ENCODE results near the gene BCKDHA. TPM values are rescaled to one million over a fixed set of nuclear protein-coding genes. Genes with fewer than 3 reads are reported as not detected.
A peak's percentile ranks its signal among the peaks of the same experiment; 100 is the strongest.

Gene BCKDHA
- total and polyA plus RNA-seq, 12 donors: 19.5 to 74.6 (median 42.5) TPM

DNA sequence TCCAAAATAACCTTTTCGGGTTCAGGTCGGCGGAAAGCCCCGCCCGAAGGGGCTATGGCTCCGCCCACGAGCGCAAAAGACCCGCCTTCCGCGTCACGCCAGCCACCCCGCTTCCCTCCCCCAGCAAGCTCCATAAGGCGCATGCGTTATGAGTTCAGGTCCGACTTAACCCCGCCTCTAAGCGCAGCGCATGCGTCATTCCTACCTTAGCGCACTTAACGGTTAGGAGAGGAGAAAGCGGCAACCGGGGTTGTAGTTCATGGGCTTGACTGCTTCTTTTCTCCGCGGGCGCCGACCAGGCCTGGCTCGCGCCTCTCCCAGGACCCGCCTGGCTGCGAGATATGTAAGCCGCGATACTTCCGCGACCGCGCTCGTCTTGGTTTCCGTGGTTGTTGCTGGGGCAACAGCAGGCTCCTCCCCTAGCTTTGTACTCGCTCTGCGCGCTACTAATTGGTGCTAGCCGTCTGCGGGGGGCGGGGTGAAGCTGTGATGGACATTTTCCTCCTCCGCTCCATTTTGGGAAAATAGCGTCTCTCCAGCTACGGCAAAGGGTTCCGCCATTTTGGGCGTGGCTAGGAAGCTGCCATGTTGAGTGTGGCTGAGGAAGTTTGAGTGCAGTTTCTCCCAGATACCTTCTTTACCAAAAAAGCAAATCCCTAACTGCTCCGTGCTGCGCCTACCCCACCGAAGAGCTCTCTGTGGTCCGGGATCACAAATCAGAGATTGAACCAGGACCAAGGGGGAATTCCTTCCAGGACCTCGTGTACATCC, 33.7 kb upstream of the BCKDHA start, which contains the start of gene B9D2:
TSS of gene B9D2 (minus strand) at position 397 of the 771 bp plus-strand sequence. CDS start 630 bp downstream, outside the sequence.
- TF ChIP-seq, protein P1, sequence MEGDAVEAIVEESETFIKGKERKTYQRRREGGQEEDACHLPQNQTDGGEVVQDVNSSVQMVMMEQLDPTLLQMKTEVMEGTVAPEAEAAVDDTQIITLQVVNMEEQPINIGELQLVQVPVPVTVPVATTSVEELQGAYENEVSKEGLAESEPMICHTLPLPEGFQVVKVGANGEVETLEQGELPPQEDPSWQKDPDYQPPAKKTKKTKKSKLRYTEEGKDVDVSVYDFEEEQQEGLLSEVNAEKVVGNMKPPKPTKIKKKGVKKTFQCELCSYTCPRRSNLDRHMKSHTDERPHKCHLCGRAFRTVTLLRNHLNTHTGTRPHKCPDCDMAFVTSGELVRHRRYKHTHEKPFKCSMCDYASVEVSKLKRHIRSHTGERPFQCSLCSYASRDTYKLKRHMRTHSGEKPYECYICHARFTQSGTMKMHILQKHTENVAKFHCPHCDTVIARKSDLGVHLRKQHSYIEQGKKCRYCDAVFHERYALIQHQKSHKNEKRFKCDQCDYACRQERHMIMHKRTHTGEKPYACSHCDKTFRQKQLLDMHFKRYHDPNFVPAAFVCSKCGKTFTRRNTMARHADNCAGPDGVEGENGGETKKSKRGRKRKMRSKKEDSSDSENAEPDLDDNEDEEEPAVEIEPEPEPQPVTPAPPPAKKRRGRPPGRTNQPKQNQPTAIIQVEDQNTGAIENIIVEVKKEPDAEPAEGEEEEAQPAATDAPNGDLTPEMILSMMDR (IDR thresholded peaks at IDR 0.05): no peak
- H3K36me3 ChIP-seq: peaks cover 0 to 6% (median 0%) of the 10 kb centered on the region in 9 donors
- H3K27ac ChIP-seq: peak within 1 kb of the TSS; percentile 75 to 99 (median 97)
- intact Hi-C loops (cut with DNase I): loop anchor here in 3 of 10 donors (1.0 to 5.0 kb wide), 5 partner anchors 31 to 102 kb away; partner anchors contain the start of genes BCKDHA (in 1 of the 3), EXOSC5 (in 1 of the 3) and HNRNPUL1 (in 1 of the 3)
- WGBS, 2 donors: 0 to 1% methylated on average over 56 of the region's 56 CpGs
- H3K27me3 ChIP-seq: no peaks in the 10 kb centered on the region
- peak within 1 kb of the TSS; percentile 20 to 89 (median 71) for H3K4me3 ChIP-seq
- no peaks in the 10 kb centered on the region for H3K9me3 ChIP-seq
- peak; percentile 96 to 99 for DNase-seq
- peaks cover 2 to 59% (median 15%) of the 10 kb centered on the region in 9 donors for H3K4me1 ChIP-seq
- peak; percentile 96 to 98 (median 98) for ATAC-seq

DNA sequence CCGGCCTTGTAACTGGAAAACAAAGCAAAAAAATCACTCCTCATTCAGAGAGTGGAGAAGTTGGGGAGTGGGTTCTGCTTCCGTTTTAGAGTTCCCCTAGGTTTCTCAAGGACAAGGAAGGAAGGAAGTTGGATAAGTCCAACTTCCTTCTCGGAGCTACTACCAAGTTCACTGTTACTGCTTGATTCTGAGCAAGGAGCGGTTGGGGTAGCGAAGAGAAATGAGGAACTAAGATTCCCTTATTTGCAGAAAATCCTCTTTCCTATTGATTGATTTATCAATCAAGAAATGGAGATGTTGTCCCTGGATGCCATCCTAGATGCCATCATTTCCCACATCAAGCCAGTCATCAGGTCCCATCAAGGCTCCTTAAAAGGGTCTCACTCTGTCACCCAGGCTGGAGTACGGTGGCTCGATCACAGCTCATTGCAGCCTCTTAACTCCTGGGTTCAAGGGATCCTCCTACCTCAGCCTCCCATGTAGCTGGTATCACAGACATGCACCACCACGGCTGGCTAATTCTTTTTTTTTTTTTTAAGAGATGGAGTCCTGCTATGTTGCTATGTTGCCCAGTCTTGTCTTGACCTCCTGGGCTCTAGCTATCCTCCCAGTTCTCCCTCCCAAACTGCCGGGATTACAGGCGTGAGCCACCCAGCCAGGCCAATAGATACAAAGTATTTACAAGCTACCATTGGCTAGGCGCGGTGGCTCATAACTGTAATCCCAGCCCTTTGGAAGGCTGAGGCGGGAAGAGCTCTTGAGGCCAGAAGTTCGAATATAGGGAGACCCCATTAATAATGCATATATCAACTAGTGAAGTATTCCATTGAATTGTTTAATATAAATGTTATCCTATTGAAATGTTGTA, 32.9 kb upstream of the BCKDHA start:
- Histone ChIP-seq H3K4me3 (peak overlapping the region; percentile 20 to 89 (median 71)), H3K4me1 (peaks cover 2 to 67% (median 15%) of the 10 kb centered on the region in 9 donors), H3K27ac (peak overlapping the region; percentile 75 to 99 (median 97)), H3K36me3 (peaks cover 0 to 6% (median 0%) of the 10 kb centered on the region in 9 donors), H3K27me3 (no peaks in the 10 kb centered on the region), H3K9me3 (no peaks in the 10 kb centered on the region)
- no peak for DNase-seq
- 75 to 77% methylated on average over 14 of the region's 14 CpGs for WGBS, 2 donors
- TF ChIP-seq, protein P1 (IDR thresholded peaks at IDR 0.05): no peak
- intact Hi-C loops (cut with DNase I): loop anchor here in 3 of 10 donors (1.0 to 5.0 kb wide), 4 partner anchors 30 to 102 kb away; partner anchors contain the start of genes BCKDHA (in 1 of the 3), EXOSC5 (in 1 of the 3) and HNRNPUL1 (in 1 of the 3)
- ATAC-seq: no peak

DNA sequence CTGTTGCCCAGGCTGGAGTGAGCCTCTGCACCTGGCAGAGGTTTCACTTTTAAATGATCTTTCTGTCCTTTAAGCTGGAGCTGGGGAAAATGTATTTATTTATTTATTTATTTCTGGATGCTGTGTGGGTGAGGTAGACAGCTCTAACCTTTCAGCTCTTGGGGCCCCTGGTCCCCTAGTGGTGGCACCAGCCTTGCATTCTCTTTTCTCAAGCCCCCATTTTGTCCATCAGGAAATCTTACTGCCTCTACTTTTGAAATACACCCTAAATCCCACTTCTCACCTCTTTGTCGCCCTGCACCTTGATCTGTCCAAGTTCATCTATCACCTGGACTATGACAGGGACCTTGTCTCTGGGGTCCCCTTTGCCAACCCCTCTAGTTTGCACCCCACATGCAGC, 31.5 kb upstream of the BCKDHA start:
- peaks cover 0 to 3% (median 0%) of the 10 kb centered on the region in 9 donors for H3K36me3 ChIP-seq
- WGBS, 2 donors: 95 to 100% methylated on average over 1 of the region's 1 CpG
- H3K9me3 ChIP-seq: no peaks in the 10 kb centered on the region
- intact Hi-C loops (cut with DNase I): no loop called here
- H3K4me3 ChIP-seq: no peak overlapping the region
- H3K27ac ChIP-seq: peak overlapping the region in 1 of 10 donors; percentile 98
- TF ChIP-seq, protein P1 (IDR thresholded peaks at IDR 0.05): no peak
- peaks cover 2 to 69% (median 15%) of the 10 kb centered on the region in 9 donors for H3K4me1 ChIP-seq
- H3K27me3 ChIP-seq: no peaks in the 10 kb centered on the region
- DNase-seq (no peak), ATAC-seq (no peak)

DNA sequence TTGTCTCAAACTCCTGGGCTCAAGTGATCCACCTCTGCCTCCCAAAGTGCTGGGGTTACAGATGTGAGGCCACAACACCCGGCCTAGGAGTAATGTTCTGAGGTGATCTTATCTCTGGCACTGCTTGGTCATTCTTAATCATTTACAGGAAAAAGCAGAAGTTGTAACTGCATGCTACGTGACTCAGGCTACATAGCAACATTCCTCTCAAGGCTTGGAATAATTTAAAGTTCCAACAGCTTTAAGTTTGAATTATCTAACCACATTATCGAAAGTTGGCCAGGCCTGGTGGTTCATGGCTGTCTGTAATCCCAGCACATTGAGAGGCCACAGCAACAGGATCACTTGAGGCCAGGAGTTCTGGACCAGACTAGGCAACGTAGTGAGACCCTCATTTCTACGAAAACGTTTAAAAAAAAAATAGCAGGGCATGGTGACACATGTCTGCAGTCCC, 29.7 kb upstream of the BCKDHA start:
- intact Hi-C loops (cut with DNase I): no loop called here
- WGBS, 2 donors: 69 to 79% methylated on average over 6 of the region's 6 CpGs
- no peaks in the 10 kb centered on the region for H3K9me3 ChIP-seq
- H3K4me3 ChIP-seq: no peak overlapping the region
- H3K27ac ChIP-seq: peak overlapping the region in 2 of 10 donors; percentile 36 to 84
- TF ChIP-seq, protein P1 (IDR thresholded peaks at IDR 0.05): no peak
- ATAC-seq (no peak), DNase-seq (no peak)
- H3K27me3 ChIP-seq: no peaks in the 10 kb centered on the region
- H3K36me3 ChIP-seq: no peaks in the 10 kb centered on the region
- peaks cover 2 to 63% (median 15%) of the 10 kb centered on the region in 9 donors for H3K4me1 ChIP-seq

All from heart right ventricle (tissue), 16 donors.